SK-N-SH treated with all-trans-retinoic acid at 6 μM for 48 hours (cell line): ENCODE results near the gene RALGPS1.

Experiments
- ATAC-seq: fragments of 200-7000 bp; cut with Tn5 transposase; 3 replicates; pipeline ENCODE4 v1.9.1; 2020; ENCODE audit warnings: mild to moderate bottlenecking, moderate library complexity
- ARNTL ChIP-seq: fragments of 450-650 bp; formaldehyde crosslinking; IDR thresholded peaks from 2 replicates; pipeline ENCODE4 v1.5.0; 2020; ENCODE audit warnings: low read depth, mild to moderate bottlenecking, moderate library complexity, borderline replicate concordance
- BACH2 ChIP-seq: fragments of 250-450 bp; sonication (Bioruptor Pico); IDR thresholded peaks from 2 replicates; pipeline ENCODE4 v1.9.0; 2021; ENCODE audit warnings: mild to moderate bottlenecking, borderline replicate concordance
- CSDC2 ChIP-seq: fragments of 250-450 bp; sonication (Bioruptor Pico); IDR thresholded peaks from 2 replicates; pipeline ENCODE4 v1.5.0; 2020; ENCODE audit warnings: mild to moderate bottlenecking, moderate library complexity
- CSRNP3 ChIP-seq: fragments of 250-450 bp; sonication (Bioruptor Pico); IDR thresholded peaks from 2 replicates; pipeline ENCODE4 v1.5.1; 2021; ENCODE audit warnings: mild to moderate bottlenecking, moderate library complexity
- ESRRG ChIP-seq: fragments of 250-450 bp; sonication (Bioruptor Pico); IDR thresholded peaks from 2 replicates; pipeline ENCODE4 v1.6.1; 2021; ENCODE audit warnings: mild to moderate bottlenecking
- GLIS3 ChIP-seq: fragments of 250-450 bp; sonication (Bioruptor Pico); IDR thresholded peaks from 2 replicates; pipeline ENCODE4 v1.5.0; 2020; ENCODE audit warnings: mild to moderate bottlenecking, moderate library complexity
- ISL1 ChIP-seq: fragments of 250-450 bp; sonication (Bioruptor Pico); IDR thresholded peaks from 2 replicates; pipeline ENCODE4 v2.1.2; 2022; ENCODE audit warnings: mild to moderate bottlenecking, moderate library complexity
- OSR1 ChIP-seq: fragments of 250-450 bp; sonication (Bioruptor Pico); IDR thresholded peaks from 2 replicates; pipeline ENCODE4 v1.8.0; 2022; ENCODE audit warnings: moderate library complexity, mild to moderate bottlenecking, inconsistent platforms
- POU6F1 ChIP-seq: fragments of 250-450 bp; sonication (Bioruptor Pico); IDR thresholded peaks from 2 replicates; pipeline ENCODE4 v1.8.0; 2021; ENCODE audit warnings: low read depth, mild to moderate bottlenecking, moderate library complexity, borderline replicate concordance
- PPARA ChIP-seq: fragments of 250-450 bp; sonication (Bioruptor Pico); IDR thresholded peaks from 2 replicates; pipeline ENCODE4 v1.5.0; 2020; ENCODE audit warnings: mild to moderate bottlenecking, borderline replicate concordance
- RARB ChIP-seq: fragments of 250-450 bp; sonication (Bioruptor Pico); IDR thresholded peaks from 2 replicates; pipeline ENCODE4 v1.8.0; 2021; ENCODE audit warnings: mild to moderate bottlenecking, moderate library complexity
- SNAI2 ChIP-seq: fragments of 250-450 bp; sonication (Bioruptor Pico); IDR thresholded peaks from 2 replicates; pipeline ENCODE4 v1.5.0; 2020; ENCODE audit warnings: mild to moderate bottlenecking, moderate library complexity
- TOX ChIP-seq: fragments of 250-450 bp; sonication (Bioruptor Pico); IDR thresholded peaks from 2 replicates; pipeline ENCODE4 v1.8.0; 2021; ENCODE audit warnings: mild to moderate bottlenecking, moderate library complexity, borderline replicate concordance
- TSHZ2 ChIP-seq: fragments of 250-450 bp; sonication (Bioruptor Pico); IDR thresholded peaks from 2 replicates; pipeline ENCODE4 v1.5.0; 2020; ENCODE audit warnings: mild to moderate bottlenecking, moderate library complexity
- ZC3H10 ChIP-seq: fragments of 250-450 bp; sonication (Bioruptor Pico); IDR thresholded peaks from 2 replicates; pipeline ENCODE4 v1.5.1; 2021; ENCODE audit warnings: mild to moderate bottlenecking, moderate library complexity
- ZFP3 ChIP-seq: fragments of 250-450 bp; sonication (Bioruptor Pico); IDR thresholded peaks from 2 replicates; pipeline ENCODE4 v1.5.0; 2020; ENCODE audit warnings: mild to moderate bottlenecking, moderate library complexity
- ZFP30 ChIP-seq: fragments of 450-650 bp; formaldehyde crosslinking; IDR thresholded peaks from 2 replicates; pipeline ENCODE4 v1.5.0; 2022; ENCODE audit warnings: mild to moderate bottlenecking, moderate library complexity
- ZNF565 ChIP-seq: fragments of 450-650 bp; formaldehyde crosslinking; conservative IDR thresholded peaks from 2 replicates; pipeline ENCODE4 v1.5.0; 2020; ENCODE audit warnings: low read depth, mild to moderate bottlenecking, moderate library complexity
- ZNF70 ChIP-seq: fragments of 450-650 bp; formaldehyde crosslinking; IDR thresholded peaks from 2 replicates; pipeline ENCODE4 v1.5.0; 2020; ENCODE audit warnings: mild to moderate bottlenecking, moderate library complexity
- TF ChIP-seq, protein P1 (sequence below): fragments of 250-450 bp; sonication (Bioruptor Pico); IDR thresholded peaks from 2 replicates; pipeline ENCODE4 v1.5.1; 2020; ENCODE audit warnings: low read depth, mild to moderate bottlenecking, moderate library complexity

Gene RALGPS1

GRCh38 chr9:127039492-127039891 is 124.9 kb downstream of the RALGPS1 start:
- ATAC-seq: no peak
- no peak for TF ChIP-seq CSDC2 (CRISPR knock-in tag)
- no peak for TF ChIP-seq BACH2
- no peak for TF ChIP-seq ARNTL

DNA sequence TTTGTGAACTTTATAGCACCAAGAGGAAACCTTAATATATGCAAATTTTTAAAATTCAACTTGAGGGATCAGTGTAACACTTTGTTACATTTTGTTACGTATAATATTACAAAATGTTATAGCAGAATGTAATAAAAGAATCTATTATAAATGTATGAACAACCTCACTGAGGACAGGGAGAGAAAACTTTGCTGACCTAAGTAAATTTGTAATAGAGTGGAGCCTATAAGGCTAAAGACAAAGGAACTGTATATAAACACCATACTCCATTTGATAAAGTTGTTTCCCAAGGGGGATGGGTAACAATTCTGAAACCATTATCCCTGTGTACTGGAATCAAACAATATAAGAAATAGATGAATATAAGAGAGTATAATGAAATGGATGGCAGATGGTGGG is 130.6 kb downstream of the RALGPS1 start:
- TF ChIP-seq GLIS3 (CRISPR knock-in tag) (no peak), OSR1 (CRISPR knock-in tag) (no peak), CSDC2 (CRISPR knock-in tag) (no peak), ISL1 (no peak)
- TF ChIP-seq, protein P1, sequence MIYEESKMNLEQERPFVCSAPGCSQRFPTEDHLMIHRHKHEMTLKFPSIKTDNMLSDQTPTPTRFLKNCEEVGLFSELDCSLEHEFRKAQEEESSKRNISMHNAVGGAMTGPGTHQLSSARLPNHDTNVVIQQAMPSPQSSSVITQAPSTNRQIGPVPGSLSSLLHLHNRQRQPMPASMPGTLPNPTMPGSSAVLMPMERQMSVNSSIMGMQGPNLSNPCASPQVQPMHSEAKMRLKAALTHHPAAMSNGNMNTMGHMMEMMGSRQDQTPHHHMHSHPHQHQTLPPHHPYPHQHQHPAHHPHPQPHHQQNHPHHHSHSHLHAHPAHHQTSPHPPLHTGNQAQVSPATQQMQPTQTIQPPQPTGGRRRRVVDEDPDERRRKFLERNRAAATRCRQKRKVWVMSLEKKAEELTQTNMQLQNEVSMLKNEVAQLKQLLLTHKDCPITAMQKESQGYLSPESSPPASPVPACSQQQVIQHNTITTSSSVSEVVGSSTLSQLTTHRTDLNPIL (CRISPR knock-in tag): no peak
- TF ChIP-seq, all 23 proteins: peak for 0
- no peak for ATAC-seq

DNA sequence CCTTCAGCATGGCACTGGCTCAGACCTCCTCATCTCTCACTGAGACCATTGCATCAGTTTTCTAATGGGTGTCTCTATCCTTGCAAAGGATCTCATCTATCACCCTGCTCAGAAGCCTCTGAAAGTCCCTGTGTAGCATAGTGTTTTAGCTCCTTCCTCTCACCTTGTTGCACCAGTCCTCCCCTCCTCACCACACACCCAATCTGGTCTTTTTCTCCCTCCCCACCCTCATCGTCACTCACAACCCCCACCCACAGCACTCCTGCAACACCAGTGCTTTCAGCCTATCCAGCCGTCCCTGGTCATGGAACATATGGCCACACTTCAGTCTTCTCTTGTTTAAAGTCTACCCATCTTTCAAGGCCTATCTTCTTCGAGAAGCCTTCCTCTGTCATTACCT is 133.4 kb downstream of the RALGPS1 start:
- no peak for ATAC-seq
- TF ChIP-seq CSDC2 (CRISPR knock-in tag) (no peak), ESRRG (CRISPR knock-in tag) (no peak), ZC3H10 (CRISPR knock-in tag) (no peak), ARNTL (no peak), BACH2 (no peak)

DNA sequence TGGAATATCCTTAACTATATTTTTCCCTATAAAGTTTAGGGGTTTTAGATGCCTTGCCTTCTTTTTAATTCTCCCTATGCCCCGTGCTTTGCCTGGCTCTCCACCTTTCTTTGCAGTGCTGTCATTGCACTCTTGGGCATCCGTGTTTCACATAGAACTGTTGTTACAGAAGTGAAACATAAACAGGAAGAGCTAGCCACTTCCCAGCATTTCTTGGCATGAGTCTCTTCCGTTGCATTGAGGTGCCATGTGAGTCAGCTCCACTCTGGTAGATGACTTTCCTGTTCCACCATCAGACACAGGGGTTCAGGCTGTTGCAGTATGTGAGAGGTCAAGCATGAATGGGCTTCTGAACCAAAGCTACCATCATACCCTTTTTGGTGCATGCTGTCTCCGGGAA is 134.5 kb downstream of the RALGPS1 start:
- TF ChIP-seq BACH2: no peak
- TF ChIP-seq OSR1 (CRISPR knock-in tag): no peak
- no peak for TF ChIP-seq TOX (CRISPR knock-in tag)
- TF ChIP-seq TSHZ2 (CRISPR knock-in tag): no peak
- TF ChIP-seq ZFP3 (CRISPR knock-in tag): no peak
- no peak for TF ChIP-seq CSRNP3 (CRISPR knock-in tag)
- TF ChIP-seq PPARA (CRISPR knock-in tag): no peak
- no peak for TF ChIP-seq POU6F1 (CRISPR knock-in tag)
- TF ChIP-seq, protein P1 (CRISPR knock-in tag): no peak
- peak; percentile 88 for ATAC-seq

DNA sequence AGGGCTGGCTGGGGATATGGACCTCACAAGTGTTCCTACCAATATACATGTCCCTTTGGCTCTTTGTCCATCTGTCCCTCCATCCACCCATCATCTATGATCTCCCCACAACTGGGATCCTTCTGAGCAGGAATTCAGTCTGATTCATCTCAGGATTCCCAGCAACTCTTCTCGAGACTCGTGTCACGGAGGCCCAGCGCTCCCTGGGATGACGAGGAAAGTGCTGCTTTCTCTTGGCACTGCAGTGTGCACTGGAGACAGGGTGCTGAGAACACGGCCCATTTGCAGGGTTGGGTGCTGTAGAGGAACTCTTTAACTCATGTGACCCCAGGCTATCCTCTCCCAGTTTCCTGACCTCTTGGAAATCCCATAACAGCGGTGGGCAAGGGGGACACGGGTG is 135.0 kb downstream of the RALGPS1 start:
- ATAC-seq: no peak
- TF ChIP-seq BACH2 (no peak), CSRNP3 (CRISPR knock-in tag) (no peak), ZNF70 (CRISPR knock-in tag) (no peak), ZC3H10 (CRISPR knock-in tag) (no peak), ARNTL (no peak), RARB (no peak), ZNF565 (CRISPR knock-in tag) (no peak), ISL1 (no peak), OSR1 (CRISPR knock-in tag) (no peak), ZFP30 (no peak), ZFP3 (CRISPR knock-in tag) (no peak), CSDC2 (CRISPR knock-in tag) (no peak), SNAI2 (CRISPR knock-in tag) (no peak), PPARA (CRISPR knock-in tag) (no peak)
- TF ChIP-seq, protein P1 (CRISPR knock-in tag): no peak
- TF ChIP-seq, all 23 proteins: peak for 0
